ENCODE measurements around the gene CTIF. TPM values are rescaled to one million over a fixed set of nuclear protein-coding genes. Genes with fewer than 3 reads are reported as not detected.
A peak's percentile ranks its signal among the peaks of the same experiment; 100 is the strongest.

CTIF gene
- total and polyA plus RNA-seq, 11 donors, result 21.2 to 93.0 (median 68.0) TPM

DNA sequence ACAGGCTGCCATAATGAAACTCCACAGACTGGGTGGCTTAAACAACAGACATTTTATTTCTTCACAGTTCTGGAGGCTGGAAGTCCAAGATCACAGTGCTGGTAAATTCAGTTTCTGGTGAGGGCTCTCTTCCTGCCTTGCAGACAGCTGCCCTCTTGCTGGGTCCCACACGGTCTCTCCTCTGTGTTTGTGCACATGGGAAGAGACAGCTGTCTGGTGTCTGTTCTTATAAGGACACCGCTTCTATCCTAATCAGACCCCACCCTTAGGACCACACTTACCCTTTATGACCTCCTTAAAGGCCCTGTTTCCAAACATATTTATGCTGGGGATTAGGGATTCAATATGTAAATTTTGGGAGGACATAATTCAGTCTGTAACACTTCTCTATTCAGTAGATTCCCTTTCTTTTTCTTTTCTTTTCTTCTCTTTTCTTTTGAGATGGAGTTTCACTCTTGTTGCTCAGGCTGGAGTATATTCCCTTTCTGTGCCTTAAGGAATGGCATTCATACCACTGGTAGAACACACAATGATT, 18.9 kb downstream of the CTIF start:
- intact Hi-C loops (cut with DNase I), result no loop called here
- DNase-seq, result no peak
- H3K9me3 ChIP-seq, result peaks cover 0 to 15% (median 0%) of the 10 kb centered on the region in 12 donors
- TF ChIP-seq, protein P1, sequence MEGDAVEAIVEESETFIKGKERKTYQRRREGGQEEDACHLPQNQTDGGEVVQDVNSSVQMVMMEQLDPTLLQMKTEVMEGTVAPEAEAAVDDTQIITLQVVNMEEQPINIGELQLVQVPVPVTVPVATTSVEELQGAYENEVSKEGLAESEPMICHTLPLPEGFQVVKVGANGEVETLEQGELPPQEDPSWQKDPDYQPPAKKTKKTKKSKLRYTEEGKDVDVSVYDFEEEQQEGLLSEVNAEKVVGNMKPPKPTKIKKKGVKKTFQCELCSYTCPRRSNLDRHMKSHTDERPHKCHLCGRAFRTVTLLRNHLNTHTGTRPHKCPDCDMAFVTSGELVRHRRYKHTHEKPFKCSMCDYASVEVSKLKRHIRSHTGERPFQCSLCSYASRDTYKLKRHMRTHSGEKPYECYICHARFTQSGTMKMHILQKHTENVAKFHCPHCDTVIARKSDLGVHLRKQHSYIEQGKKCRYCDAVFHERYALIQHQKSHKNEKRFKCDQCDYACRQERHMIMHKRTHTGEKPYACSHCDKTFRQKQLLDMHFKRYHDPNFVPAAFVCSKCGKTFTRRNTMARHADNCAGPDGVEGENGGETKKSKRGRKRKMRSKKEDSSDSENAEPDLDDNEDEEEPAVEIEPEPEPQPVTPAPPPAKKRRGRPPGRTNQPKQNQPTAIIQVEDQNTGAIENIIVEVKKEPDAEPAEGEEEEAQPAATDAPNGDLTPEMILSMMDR (IDR thresholded peaks at IDR 0.05), result no peak
- 95 to 100% (median 98%) methylated on average over 2 of the region's 2 CpGs for WGBS, 4 donors
- H3K36me3 ChIP-seq, result peaks cover 0 to 7% (median 0%) of the 10 kb centered on the region in 9 donors
- H3K4me1 ChIP-seq, result peaks cover 0 to 23% (median 9%) of the 10 kb centered on the region in 12 donors
- H3K27me3 ChIP-seq, result no peaks in the 10 kb centered on the region
- peak overlapping the region in 1 of 12 donors; percentile 43 for H3K27ac ChIP-seq
- ATAC-seq, result no peak
- H3K4me3 ChIP-seq, result no peak overlapping the region

DNA sequence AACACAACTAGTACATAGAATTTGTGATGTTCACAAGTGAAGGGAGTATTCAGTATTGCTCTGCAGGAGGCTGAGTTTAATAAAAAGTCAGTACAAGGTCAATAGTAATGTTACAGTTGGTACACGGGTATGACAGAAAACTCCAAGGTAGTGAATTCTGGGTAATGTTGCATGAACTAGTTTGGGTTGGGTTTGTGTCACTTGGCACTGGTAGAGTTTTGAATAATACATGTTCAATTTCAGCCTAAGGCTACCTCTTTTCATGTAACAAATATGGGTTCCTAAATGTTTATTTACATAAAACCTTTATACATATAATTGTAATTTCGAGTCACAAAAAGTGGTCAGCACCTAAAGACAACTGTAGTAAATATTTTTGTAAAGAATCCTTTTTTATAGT, 19.4 kb downstream of the CTIF start:
- Histone ChIP-seq H3K27me3 (no peaks in the 10 kb centered on the region), H3K36me3 (peaks cover 0 to 7% (median 0%) of the 10 kb centered on the region in 9 donors), H3K27ac (peak overlapping the region in 1 of 12 donors; percentile 43), H3K9me3 (peaks cover 0 to 15% (median 0%) of the 10 kb centered on the region in 12 donors), H3K4me3 (no peak overlapping the region), H3K4me1 (peaks cover 0 to 28% (median 14%) of the 10 kb centered on the region in 12 donors)
- DNase-seq (no peak), ATAC-seq (no peak)
- TF ChIP-seq, protein P1 (IDR thresholded peaks at IDR 0.05), result no peak
- TF ChIP-seq POLR2A (IDR thresholded peaks at IDR 0.05), result no peak
- intact Hi-C loops (cut with DNase I), result no loop called here
- 71 to 82% (median 78%) methylated on average over 2 of the region's 2 CpGs for WGBS, 4 donors

DNA sequence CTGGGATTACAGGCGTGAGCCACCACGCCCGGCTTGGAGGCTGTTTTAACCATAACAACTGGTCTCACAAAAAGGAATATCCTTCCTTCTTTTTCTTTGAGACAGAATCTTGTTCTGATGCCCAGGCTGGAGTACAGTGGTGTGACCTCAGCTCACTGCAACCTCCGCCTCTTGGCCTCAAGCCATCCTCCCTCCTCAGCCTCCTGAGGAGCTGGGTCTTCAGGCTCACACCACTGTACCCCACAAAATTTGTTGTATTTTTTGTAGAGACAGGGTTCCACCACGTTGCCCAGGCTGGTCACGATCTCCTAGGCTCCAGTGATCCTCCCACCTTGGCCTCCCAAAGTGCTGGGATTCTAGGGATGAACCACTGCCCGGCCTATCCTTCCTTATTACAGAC, 21.7 kb downstream of the CTIF start:
- intact Hi-C loops (cut with DNase I), result no loop called here
- H3K4me3 ChIP-seq, result no peak overlapping the region
- H3K4me1 ChIP-seq, result peaks cover 4 to 45% (median 25%) of the 10 kb centered on the region in 12 donors
- ATAC-seq (no peak), DNase-seq (no peak)
- peaks cover 0 to 15% (median 0%) of the 10 kb centered on the region in 12 donors for H3K9me3 ChIP-seq
- no peak overlapping the region for H3K27ac ChIP-seq
- TF ChIP-seq, protein P1 (IDR thresholded peaks at IDR 0.05), result no peak
- TF ChIP-seq POLR2A (IDR thresholded peaks at IDR 0.05), result no peak
- 94 to 99% (median 96%) methylated on average over 7 of the region's 7 CpGs for WGBS, 4 donors
- no peaks in the 10 kb centered on the region for H3K27me3 ChIP-seq
- peaks cover 0 to 7% (median 0%) of the 10 kb centered on the region in 9 donors for H3K36me3 ChIP-seq

DNA sequence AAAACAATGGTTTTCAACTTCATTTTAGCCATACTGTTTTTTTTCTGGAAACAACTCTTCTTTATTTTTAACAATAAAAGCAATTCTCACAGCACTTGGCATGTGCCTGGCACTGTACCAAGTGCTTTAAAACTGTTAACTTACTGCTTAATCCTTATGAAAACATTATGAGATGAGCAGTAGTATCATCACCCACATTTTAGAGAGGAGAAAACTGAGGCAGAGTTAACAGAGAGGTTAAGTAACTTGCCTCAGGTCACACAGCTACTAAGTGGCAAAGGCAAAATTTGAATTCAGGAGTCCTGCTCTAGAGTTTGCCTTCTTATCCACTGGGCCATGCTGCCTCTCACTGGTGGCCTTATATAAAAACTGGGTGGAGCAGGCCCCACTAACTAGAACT, 23.2 kb downstream of the CTIF start:
- H3K36me3 ChIP-seq, result no peaks in the 10 kb centered on the region
- no peak for TF ChIP-seq POLR2A (IDR thresholded peaks at IDR 0.05)
- TF ChIP-seq, protein P1 (IDR thresholded peaks at IDR 0.05), result no peak
- no peaks in the 10 kb centered on the region for H3K27me3 ChIP-seq
- H3K27ac ChIP-seq, result no peak overlapping the region
- no peak for DNase-seq
- H3K4me3 ChIP-seq, result no peak overlapping the region
- ATAC-seq, result no peak
- intact Hi-C loops (cut with DNase I), result loop anchor here in 1 of 10 donors (2.0 kb wide), 1 partner anchor 19 kb away; no protein-coding TSS in a partner anchor
- peaks cover 5 to 50% (median 32%) of the 10 kb centered on the region in 12 donors for H3K4me1 ChIP-seq
- H3K9me3 ChIP-seq, result peaks cover 0 to 15% (median 0%) of the 10 kb centered on the region in 12 donors

Data from heart left ventricle (tissue), 16 donors.